Ascending aorta (tissue), 2 donors: ENCODE data around the gene MTSS2. TPM values are rescaled to one million over a fixed set of nuclear protein-coding genes. Genes with fewer than 3 reads are reported as not detected.
A peak's percentile ranks its signal among the peaks of the same experiment; 100 is the strongest.

Source experiments
- DNase-seq, 2 donors: peaks; one replicate each; pipeline ENCODE4 v3.0.0-alpha.2; 2019; ENCODE audit warnings: low spot score in 2 of 2
- H3K27ac ChIP-seq, 2 donors: fragments of 200-600 bp; sonication (generic); one replicate each; pipeline ENCODE4 v1.5.1; 2016 to 2017; ENCODE audit warnings: mild to moderate bottlenecking in 1 of 2
- H3K27me3 ChIP-seq: fragments of 200-600 bp; sonication (generic); one replicate; pipeline ENCODE4 v1.5.1; 2017
- H3K36me3 ChIP-seq, 2 donors: fragments of 200-600 bp; sonication (generic); one replicate each; pipeline ENCODE4 v1.5.1; 2016
- H3K4me1 ChIP-seq, 2 donors: fragments of 200-600 bp; sonication (generic); one replicate each; pipeline ENCODE4 v1.5.1; 2016 to 2017; ENCODE audit warnings: mild to moderate bottlenecking in 1 of 2
- H3K4me3 ChIP-seq, 2 donors: fragments of 200-600 bp; sonication (generic); one replicate each; pipeline ENCODE4 v1.5.1; 2016 to 2017; ENCODE audit warnings: mild to moderate bottlenecking in 1 of 2
- H3K9me3 ChIP-seq, 2 donors: fragments of 200-600 bp; sonication (generic); one replicate each; pipeline ENCODE4 v1.5.1; 2016
- CTCF ChIP-seq, 3 experiments: fragments of 200-600 bp in 2 of 3; fragments of 450-650 bp in 1 of 3; sonication (generic) in 2 of 3; IDR thresholded peaks; one replicate each; pipeline ENCODE4 v1.5.1; 2016 to 2019; ENCODE audit warnings: antibody characterized with exemption in 3 of 3, mild to moderate bottlenecking in 1 of 3, moderate library complexity in 1 of 3
- intact Hi-C: fragments of 100-400 bp; cut with DNase I; formaldehyde crosslinking; loops from one replicate; pipeline ENCODE4 v1.15.1; 2023
- total RNA-seq: library from RNA; depleted of rRNA; stranded (reverse); fragments of >200 nt; gene quantifications from one replicate; pipeline ENCODE4 v1.1.0, GENCODE V29; 2016

Gene MTSS2
- total RNA-seq, 1 donor from 2014 or later: 98.6 TPM

GRCh38 chr16:70715860-70716357 lies 30.1 kb upstream of the MTSS2 start:
- Histone ChIP-seq H3K9me3 (no peaks in the 10 kb centered on the region), H3K27me3 (no peaks in the 10 kb centered on the region), H3K4me1 (peaks cover 11 to 21% of the 10 kb centered on the region in 2 donors), H3K36me3 (peaks cover 0 to 5% of the 10 kb centered on the region in 2 donors), H3K4me3 (peak overlapping the region in 1 of 2 donors; percentile 43), H3K27ac (peak overlapping the region; percentile 91 to 93)
- DNase-seq: no peak
- no peak for TF ChIP-seq CTCF (IDR thresholded peaks at IDR 0.05)
- intact Hi-C loops: loop anchor here (1.0 to 2.0 kb wide), 7 partner anchors 9 to 55 kb away; no protein-coding TSS in a partner anchor

GRCh38 chr16:70715055-70715858 lies 29.4 kb upstream of the MTSS2 start:
- Histone ChIP-seq H3K27ac (peak overlapping the region; percentile 91 to 93), H3K4me1 (peaks cover 11 to 21% of the 10 kb centered on the region in 2 donors), H3K36me3 (peaks cover 0 to 2% of the 10 kb centered on the region in 2 donors), H3K4me3 (peak overlapping the region in 1 of 2 donors; percentile 43), H3K27me3 (no peaks in the 10 kb centered on the region), H3K9me3 (no peaks in the 10 kb centered on the region)
- TF ChIP-seq CTCF (IDR thresholded peaks at IDR 0.05): peak in 1 of 3 experiments; percentile 43
- intact Hi-C loops: loop anchor here (1.0 to 2.0 kb wide), 6 partner anchors 8 to 31 kb away; no protein-coding TSS in a partner anchor
- DNase-seq: peak; percentile 92 to 98

GRCh38 chr16:70714581-70715054 lies 28.8 kb upstream of the MTSS2 start:
- Histone ChIP-seq H3K4me3 (no peak overlapping the region), H3K4me1 (peaks cover 11 to 21% of the 10 kb centered on the region in 2 donors), H3K36me3 (no peaks in the 10 kb centered on the region), H3K27me3 (no peaks in the 10 kb centered on the region), H3K9me3 (no peaks in the 10 kb centered on the region), H3K27ac (peak overlapping the region; percentile 91 to 93)
- no peak for TF ChIP-seq CTCF (IDR thresholded peaks at IDR 0.05)
- DNase-seq: no peak
- intact Hi-C loops: loop anchor here (1.0 to 2.0 kb wide), 6 partner anchors 7 to 32 kb away; no protein-coding TSS in a partner anchor

- Histone ChIP-seq H3K27me3 (no peaks in the 10 kb centered on the region), H3K4me3 (no peak overlapping the region), H3K36me3 (no peaks in the 10 kb centered on the region), H3K4me1 (peaks cover 11 to 21% of the 10 kb centered on the region in 2 donors), H3K9me3 (no peaks in the 10 kb centered on the region), H3K27ac (peak overlapping the region; percentile 91 to 93)
- no peak for DNase-seq
- TF ChIP-seq CTCF (IDR thresholded peaks at IDR 0.05): no peak
- intact Hi-C loops: loop anchor here (2.0 kb wide), 2 partner anchors 21 to 29 kb away; no protein-coding TSS in a partner anchor
Observed at GRCh38 chr16:70713824-70714223, 28.0 kb upstream of the MTSS2 start.

- no peaks in the 10 kb centered on the region for H3K27me3 ChIP-seq
- no peak overlapping the region for H3K27ac ChIP-seq
- no peak overlapping the region for H3K4me3 ChIP-seq
- peaks cover 11 to 21% of the 10 kb centered on the region in 2 donors for H3K4me1 ChIP-seq
- no peaks in the 10 kb centered on the region for H3K36me3 ChIP-seq
- no peak for DNase-seq
- intact Hi-C loops: no loop called here
- H3K9me3 ChIP-seq: no peaks in the 10 kb centered on the region
- TF ChIP-seq CTCF (IDR thresholded peaks at IDR 0.05): no peak
Observed at GRCh38 chr16:70713342-70713741, 27.5 kb upstream of the MTSS2 start.
